NCI-H526 (cell line): ENCODE measurements around the gene PLIN5.
"Not testable (repeated sequence)": the region's sequence is repeated elsewhere in the genome, so short reads cannot be mapped to it uniquely, and the experiment has no call there.

Experiments used
- DNase-seq, 2 experiments: peaks; one replicate each; lab custom pipeline; 2025; lab: John Stamatoyannopoulos, UW

Gene PLIN5

DNA sequence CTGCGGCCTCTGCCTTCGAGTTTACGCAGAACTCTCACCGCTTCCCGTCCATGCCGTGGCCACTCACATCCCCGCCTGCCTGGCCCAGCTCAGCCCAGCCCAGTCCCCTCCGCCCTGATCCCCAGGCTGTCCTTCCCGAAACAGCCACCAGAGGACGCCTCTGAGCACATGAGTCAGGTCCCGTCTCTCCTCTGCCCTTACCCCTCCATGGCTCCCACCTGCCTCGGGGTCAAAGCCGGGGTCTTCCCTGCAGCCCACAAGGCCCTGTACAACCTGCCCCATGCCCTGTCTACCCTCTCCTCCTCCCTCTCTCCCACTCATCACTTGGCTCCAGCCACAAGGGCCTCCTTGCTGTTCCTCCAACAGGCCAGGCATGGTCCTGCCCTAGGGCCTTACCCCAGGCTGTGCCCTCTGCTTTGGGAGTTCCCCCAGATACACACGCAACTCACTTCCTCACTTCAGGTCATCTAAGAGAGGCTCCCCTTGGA lies 32.6 kb upstream of the PLIN5 start:
- DNase-seq, result peak in 1 of 2 experiments; percentile 64

- DNase-seq, result peak in 1 of 2 experiments; percentile 39
Measured at GRCh38 chr19:4566402-4567051, 31.5 kb upstream of the PLIN5 start.

DNA sequence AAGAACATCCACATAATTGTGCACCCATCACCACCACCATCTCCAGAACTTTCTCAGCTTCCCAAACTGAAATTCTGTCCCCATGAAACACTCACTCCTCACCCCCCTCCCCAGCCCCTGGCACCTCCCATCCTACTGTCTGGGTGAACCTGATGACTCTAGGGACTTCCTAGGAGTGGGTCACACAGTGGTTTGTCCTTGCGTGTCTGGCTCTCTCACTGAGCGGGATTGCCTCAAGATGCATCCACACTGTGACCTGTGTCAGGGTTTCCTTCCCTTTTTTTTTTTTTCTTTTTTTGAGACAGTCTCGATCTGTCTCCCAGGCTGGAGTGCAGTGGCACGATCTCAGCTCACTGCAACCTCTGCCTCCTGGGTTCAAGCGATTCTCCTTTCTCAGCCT lies 28.5 kb upstream of the PLIN5 start:
- DNase-seq, result not testable (repeated sequence)

DNA sequence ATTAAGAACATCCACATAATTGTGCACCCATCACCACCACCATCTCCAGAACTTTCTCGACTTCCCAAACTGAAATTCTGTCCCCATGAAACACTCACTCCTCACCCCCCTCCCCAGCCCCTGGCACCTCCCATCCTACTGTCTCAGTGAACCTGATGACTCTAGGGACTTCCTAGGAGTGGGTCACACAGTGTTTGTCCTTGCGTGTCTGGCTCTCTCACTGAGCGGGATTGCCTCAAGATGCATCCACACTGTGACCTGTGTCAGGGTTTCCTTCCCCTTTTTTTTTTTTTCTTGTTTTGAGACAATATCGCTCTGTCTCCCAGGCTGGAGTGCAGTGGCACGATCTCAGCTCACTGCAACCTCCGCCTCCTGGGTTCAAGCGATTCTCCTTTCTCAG lies 27.1 kb upstream of the PLIN5 start:
- not testable (repeated sequence) for DNase-seq

DNA sequence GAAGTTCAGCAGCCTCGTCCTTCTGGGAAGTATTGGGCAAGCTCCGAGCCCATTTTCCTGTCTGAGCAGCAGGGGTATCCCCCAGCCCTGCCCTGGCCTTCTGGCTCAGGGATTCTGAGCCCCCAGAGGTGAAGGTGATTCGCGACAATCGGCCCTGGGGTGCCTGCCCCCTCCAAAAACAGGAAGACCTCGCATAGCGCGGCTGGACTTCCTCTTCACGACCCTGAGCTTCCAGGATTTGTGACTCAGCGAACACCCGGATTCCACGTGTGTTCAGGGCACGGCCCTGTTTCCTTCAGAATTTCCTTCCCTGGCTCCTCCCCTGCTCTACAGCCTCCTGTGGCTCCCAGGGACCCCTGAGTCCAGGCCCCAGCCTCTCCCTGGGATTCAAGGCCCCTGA lies 24.5 kb upstream of the PLIN5 start, which contains the start of gene SEMA6B:
Gene SEMA6B (minus strand): TSS at position 116 of the 400 bp plus-strand sequence. CDS start 1,227 bp downstream, outside the sequence.
- DNase-seq, result no peak

- DNase-seq, result peak in 1 of 2 experiments; percentile 40
Measured at GRCh38 chr19:4557971-4558941, 23.2 kb upstream of the PLIN5 start.

DNA sequence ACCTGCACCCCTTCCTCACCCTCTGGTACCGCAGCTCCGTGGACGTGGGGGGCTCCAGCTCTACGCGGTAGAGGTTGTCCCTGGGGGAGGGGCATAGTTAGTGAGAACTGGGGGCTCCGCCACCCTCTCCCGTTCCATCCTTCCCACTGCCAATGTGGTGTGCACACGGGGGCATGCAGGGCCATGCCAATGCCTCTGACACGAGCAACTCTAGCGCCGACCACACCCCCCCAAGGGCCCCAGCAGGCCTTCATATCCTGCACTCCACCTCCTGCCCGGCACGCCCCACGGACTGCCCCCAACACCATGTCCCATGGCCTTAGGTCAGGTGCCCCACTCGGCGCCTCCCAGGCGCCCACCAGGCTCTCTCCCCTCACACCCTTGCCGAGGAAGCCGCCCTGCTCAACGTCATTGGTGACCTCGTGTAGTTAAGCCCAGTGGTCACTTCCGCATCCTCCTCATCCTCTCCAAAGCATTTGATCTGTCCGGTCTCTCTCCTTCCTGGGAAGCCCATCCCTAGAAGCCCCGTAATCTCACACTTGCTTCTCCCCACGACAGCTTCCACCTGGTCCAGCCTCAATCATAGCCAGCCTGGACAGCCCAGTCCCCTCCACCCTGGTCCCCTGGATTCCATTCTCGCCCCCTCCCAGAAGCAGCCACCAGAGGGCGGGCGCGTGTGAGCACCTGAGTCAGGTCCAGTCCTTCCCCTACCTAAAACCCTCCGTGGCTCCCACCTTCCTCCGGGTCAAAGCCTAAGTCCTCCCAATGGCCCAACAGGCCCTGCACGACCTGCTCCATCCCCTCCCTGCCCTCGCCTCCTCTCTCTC lies 22.3 kb upstream of the PLIN5 start:
- DNase-seq, result peak in 1 of 2 experiments; percentile 23

DNA sequence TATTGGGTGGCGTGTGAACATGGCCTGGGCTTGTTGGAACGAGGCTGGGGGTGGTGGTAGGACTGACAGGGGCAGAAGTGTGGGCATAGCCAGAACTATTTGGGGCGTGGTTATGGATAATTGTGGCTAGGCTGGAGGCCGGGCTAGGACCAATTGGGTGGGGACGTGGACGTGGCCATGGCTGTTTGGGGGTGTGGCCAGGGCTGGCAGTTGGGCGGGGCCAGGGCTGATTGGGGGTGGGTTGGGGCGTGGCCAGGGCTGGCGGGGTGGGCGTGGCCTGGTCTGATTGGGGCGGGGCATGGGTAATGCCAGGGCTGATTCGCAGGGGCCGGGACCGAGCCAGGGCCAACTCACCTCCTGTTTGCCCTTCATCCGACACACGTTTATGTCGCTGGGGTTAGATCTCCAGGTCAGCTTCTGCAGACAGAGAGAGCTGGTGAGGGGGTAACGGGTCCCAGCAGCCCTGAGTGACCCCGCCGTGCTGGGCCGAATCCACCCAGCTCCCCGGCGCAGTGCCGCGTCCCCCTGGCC lies 21.6 kb upstream of the PLIN5 start:
- DNase-seq, result peak in 1 of 2 experiments; percentile 80

DNA sequence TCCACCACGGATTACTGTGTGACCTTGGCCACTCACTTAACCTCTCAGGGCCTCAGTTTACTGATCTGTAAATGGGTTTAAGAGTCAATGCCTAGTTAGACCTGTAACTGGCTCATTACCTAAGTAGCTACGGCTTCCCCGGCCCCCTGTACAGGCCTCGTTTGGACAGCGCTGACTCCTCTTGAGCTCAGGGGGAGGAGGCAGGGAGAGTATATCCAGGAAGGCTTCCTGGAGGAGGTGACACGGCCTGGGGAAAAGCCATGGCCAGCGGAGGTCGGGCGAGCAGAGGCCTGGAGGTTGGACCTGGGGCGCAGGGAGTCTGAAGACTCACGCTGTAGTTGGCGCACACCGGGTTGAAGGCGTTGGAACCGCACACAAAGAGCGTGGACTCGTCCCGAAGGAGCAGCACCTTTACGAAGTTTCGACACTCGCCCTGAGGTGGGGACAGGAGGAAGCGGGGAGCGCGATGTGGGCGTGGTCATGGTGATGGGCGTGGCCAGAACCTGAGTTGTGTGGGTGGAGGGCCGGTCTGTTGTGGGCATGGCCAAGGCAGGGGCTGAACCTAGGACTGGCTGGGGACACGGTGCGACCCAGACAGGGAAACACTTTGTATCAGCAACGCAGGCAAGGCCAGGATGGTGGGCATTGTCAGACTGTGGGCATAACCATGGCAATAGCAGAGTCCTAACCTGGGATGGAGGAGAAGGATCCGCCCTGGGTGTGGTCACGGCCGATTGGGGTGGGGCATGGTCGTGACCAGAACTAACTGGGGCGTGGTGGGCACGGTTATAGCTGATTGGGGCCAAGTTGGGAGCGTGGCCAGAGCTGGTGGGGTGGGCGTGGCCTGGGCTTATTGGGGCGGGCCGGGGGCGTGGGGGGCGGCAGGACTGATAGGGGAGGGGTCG lies 20.9 kb upstream of the PLIN5 start:
- DNase-seq, result peak in 1 of 2 experiments; percentile 71

- DNase-seq, result no peak
Measured at GRCh38 chr19:4554717-4555116, 19.7 kb upstream of the PLIN5 start.

DNA sequence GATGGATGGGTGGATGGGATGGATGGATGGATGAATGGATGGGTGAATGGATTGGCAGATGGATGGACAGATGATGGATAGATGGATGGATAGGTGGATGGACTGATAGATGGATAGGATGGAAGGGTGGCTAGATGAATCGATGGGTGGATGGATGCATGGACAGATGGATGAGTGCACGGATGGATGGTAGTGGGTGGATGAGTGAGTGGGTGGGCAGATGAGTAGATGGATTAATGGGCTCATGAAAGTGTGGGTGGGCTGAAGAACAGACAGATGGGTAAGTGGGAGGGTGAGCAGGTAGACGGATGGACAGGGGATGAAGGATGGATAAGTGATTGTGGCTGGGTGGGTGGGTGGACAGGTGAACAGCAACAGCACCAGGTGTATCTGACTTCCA lies 18.8 kb upstream of the PLIN5 start:
- no peak for DNase-seq

- no peak for DNase-seq
Measured at GRCh38 chr19:4553092-4553695, 18.2 kb upstream of the PLIN5 start.

- DNase-seq, result no peak
Measured at GRCh38 chr19:4552525-4552819, 17.4 kb upstream of the PLIN5 start.

- no peak for DNase-seq
Measured at GRCh38 chr19:4550479-4551050, 15.5 kb upstream of the PLIN5 start.

DNA sequence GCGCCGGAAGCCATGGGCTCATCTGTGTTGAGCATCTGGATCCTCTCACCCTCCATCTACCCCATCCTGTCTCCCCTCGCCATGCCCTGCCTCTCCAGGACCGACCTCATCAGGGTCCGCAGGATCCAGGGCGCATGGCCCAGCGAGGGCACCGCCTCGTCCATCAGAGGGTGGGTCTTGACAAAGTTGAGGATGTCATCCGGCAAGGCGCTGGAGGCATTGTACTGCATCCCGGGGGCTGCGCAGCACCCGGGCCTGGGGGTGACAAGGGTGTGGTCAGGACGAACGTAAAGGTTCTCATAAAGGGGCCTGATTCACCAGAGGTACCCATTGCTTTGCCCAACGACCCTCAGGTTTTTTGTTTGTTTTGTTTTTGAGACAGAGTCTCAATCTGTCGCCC lies 15.0 kb upstream of the PLIN5 start:
- DNase-seq, result no peak

DNA sequence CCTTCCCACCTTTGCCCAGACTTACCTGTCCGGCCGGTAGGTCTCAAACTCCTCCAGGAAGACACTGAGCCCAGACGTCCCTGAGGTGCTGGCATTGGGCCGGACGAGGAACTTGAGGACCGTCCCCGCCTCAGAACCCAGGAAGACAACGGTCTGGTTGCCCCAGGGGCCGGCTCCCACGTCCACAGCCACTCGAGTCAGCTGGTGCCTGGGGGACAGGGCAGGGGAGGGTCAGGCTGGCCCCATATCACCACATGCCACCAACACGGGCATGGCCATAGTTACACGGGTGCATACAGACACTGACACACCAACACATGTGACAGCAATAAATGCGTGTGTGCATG lies 13.2 kb upstream of the PLIN5 start:
- DNase-seq, result no peak

DNA sequence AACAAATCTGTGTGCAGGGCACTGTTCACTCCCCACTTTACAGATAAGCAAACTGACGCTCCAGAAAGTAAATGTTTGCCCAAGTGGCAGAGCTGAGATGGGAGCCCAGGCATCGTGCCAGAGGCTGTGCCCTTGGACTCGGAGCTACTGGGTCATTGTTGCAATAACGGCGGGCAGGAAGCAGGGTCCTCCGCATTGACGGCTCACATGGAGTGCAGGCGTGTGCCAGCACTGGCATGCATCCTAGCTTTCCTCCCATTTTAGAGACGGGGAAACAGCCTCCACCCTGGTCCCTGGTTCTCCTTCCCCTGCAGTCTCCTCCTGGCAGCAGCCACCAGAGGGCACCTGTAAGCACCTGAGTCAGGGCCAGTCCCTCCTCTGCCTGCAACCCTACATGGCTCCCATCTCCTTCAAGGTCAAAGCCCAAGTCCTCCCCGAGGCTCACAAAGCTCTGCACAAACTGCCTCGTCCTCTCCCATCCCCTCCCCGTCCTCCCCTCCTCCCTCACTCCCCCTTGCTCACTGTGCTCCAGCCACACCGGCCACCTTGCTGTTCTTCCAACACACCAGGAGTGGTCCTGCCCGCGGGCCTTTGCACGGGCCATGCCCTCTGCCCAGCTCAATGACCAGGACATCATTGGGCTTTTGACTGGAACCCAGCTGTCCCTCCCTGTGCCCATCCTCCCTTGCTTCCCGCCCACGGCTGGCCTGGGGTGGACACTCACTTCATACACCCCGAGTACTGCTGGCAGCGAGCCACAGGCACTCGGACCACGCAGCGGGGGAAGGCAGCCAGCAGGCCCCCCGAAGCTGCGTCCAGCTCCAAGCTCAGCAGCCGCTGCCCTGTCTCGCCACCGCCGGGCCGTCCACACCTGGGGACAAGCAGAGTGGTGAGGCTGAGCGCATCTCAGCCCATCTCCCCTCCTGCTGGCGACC lies 12.5 kb upstream of the PLIN5 start:
- DNase-seq, result peak in 1 of 2 experiments; percentile 21

- no peak for DNase-seq
Measured at GRCh38 chr19:4543842-4544647, 9.0 kb upstream of the PLIN5 start.
